NCI-H526 treated with DMSO at 0.1 percent for 48 hours (cell line): ENCODE measurements around the gene SWAP70.

ENCODE experiments used
- DNase-seq: peaks from one replicate; lab custom pipeline; 2025; lab: John Stamatoyannopoulos, UW

Gene SWAP70

GRCh38 chr11:9651899-9652748 is 11.8 kb upstream of the SWAP70 start:
- no peak for DNase-seq

DNA sequence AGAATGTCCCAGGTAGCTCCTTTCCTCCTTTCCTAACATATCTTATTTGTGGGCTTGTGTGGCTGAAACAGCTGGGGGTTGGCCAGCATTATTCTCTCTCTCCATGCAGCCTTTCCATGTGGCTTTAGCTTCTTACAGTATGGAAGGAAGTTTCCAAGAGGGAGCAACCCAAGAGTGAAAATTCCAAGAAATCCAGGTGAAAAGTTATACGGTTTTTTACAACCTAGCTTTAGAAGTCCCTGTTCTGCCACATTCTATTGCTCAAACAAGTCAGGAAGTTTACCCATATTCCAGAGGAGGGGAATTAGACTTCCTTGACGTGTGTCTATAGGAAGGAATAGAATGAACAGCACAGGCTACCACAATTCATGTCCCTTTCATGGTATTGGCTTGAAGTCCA is 10.0 kb upstream of the SWAP70 start:
- DNase-seq, result no peak

DNA sequence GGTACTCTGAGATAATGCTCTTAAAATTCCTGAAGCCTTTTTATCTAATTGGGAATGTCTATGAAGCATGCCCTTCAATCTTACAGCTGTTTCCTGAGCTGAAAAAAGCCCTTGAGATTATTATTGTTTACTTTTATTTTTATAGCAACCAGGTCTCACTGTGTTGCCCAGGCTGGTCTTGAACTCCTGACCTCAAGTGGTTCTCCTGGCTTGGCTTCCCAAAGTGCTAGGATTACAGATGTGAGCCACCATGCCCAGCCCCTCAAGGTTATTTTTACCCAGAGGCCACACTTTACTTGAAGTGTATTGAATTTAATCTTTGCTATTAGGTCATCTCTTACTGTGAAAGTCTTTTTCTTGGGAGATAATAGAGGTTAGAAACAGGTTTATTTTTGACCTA is 7.0 kb upstream of the SWAP70 start:
- no peak for DNase-seq

DNA sequence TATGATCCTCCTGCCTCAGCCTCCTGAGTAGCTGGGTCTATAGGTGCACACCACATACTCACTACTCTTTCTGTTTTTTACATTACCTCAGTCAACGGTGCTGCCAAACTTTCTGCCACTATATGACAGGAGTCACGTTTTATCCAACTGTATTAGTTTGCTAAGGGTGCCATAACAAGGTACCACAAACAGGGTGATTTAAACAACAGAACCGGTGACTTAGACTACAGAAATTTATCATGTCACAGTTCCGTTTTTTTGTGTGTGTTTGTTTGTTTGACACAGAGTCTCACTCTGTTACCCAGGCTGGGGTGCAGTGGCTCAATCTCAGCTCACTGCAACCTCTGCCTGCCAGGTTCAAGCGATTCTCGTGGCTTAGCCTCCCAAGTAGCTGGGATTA is 6.3 kb upstream of the SWAP70 start:
- DNase-seq, result no peak

DNA sequence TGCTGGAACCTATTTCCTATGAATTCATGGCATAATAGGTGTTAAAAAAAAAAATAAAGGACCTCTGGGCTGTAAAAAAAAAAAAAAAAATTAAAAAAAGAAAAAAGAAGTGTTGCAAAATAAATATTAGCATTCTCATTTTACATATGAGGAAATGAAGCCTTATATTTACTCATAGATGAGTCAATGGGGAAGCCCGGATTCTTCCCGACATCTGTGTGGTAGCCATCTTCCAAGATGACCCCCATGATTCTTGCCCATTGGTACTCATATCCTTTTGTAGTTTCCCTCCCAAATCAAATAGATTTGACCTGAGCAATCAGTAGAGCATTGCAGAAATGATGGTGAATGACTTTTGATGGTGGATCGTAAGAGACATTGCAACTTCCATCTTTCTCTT is 3.0 kb upstream of the SWAP70 start:
- no peak for DNase-seq

- DNase-seq, result no peak
Observed at GRCh38 chr11:9662273-9662672, 1.6 kb upstream of the SWAP70 start.

GRCh38 chr11:9664276-9665171 is 647 bp downstream of the SWAP70 start:
- peak; percentile 21 for DNase-seq

DNA sequence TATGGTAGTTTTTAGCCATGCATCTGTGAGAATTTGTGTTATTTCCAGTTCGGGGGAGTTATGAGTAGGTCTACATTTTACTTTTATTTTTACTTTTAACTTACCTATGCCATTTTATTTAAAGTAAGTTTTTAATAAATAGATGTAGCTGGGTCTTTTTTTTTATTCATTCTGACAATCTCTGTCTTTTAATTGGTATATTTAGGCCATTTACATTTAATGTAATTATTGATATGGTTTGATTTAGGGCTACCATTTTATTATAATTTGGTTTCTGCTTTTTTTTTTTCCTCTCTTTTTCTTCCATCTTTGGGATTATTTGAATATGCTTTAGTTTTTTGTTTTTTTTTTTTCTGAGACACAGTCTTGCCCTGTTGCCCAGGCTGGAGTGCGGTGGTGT is 1.9 kb downstream of the SWAP70 start:
- no peak for DNase-seq

GRCh38 chr11:9669954-9670353 is 6.1 kb downstream of the SWAP70 start:
- DNase-seq, result no peak

GRCh38 chr11:9672288-9672916 is 8.5 kb downstream of the SWAP70 start:
- no peak for DNase-seq

GRCh38 chr11:9672918-9673317 is 9.0 kb downstream of the SWAP70 start:
- DNase-seq, result no peak

- DNase-seq, result no peak
Observed at GRCh38 chr11:9675691-9676090, 11.8 kb downstream of the SWAP70 start.

- DNase-seq, result no peak
Observed at GRCh38 chr11:9677951-9678350, 14.1 kb downstream of the SWAP70 start.

GRCh38 chr11:9678576-9678975 is 14.7 kb downstream of the SWAP70 start:
- DNase-seq, result no peak

DNA sequence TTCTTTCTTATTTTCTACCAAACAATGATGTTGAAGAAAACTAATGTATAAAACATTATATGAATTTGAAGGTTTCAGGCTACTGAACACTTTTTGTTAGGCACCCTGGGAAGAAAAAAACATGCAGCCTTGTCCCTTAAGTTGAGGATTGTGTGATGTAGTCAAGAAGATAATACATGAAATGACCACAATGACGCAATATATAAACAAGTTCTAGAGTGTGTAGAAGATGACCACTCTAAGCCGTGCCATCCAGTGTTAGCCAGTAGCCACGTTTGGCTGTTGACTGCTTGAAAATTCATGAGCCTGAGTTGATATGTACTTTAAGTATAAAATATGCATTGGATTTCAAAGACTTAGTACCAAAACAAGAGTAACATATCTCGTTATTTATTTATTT is 16.2 kb downstream of the SWAP70 start:
- no peak for DNase-seq

- no peak for DNase-seq
Observed at GRCh38 chr11:9681583-9682372, 17.9 kb downstream of the SWAP70 start.

DNA sequence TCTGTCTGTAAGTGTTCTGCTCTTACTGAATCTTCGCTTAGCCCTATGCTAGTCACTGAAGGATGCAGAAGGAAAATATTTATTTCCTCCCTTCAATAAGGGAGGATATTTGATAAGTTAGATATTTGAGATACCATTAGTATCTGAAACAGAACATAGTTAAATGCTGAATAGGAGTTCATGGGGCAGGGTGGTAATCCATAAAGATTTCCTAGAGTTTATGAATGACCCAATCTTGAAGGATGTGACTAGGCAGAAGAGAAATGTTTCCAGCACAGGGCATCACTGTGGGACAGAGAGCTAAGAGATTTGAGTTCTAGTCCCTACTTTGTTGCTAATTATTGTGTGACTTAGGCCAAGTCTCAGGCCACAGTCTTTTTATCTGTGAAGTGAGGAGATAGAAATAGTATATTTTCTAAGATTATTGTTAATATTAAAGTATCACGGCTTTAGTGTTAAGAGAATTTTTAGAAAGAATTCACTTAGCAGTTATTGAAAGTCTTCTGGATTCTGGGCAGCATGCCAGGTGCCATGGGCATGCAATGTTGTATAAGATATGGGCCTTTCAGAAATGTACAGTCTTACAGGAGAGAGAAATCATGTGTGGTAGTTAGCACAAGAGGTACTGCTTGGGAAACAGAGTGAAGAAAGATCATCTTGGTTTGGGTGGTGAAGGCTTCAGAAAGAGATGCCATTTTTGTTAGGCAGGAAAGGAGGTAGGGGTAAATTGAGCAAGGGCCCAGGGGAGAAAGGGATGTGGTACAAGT is 24.0 kb downstream of the SWAP70 start:
- DNase-seq, result no peak

DNA sequence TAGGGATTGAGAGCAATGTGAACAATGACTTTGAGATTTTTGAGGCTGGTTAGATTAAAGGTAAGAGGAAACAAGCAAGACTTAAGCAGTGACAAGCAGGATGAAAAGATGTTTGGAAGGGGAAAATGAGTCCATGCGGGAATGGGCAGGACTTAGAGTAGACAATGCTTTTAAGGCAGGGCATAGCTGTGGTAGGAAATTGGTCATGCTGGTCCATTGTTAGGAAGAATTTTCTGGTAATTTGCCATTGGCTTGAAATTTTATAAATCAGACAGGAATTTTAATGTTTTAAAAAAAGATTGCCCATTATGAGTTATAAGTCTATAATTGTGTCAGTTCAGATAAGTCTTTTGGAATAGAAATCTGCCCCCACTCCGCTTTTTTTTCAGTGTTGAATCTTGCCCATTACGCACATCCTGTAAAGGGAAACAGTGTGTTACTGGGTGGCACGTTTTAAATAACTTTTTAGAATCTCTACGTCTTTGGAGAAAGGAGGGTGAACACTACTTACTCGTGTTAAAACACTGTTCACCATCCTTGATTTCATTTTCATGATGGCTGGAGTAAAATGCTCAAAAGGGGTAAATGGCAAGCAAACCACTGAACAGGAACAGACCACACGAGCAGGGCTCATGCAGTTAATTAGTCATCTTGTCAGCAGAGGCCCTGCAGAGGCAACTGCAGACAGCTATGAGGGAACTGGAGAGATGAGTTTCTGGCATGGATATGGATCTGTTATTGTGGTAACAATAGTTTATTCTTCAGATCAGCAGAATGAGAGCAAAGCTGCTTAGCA is 25.0 kb downstream of the SWAP70 start:
- peak; percentile 9 for DNase-seq

DNA sequence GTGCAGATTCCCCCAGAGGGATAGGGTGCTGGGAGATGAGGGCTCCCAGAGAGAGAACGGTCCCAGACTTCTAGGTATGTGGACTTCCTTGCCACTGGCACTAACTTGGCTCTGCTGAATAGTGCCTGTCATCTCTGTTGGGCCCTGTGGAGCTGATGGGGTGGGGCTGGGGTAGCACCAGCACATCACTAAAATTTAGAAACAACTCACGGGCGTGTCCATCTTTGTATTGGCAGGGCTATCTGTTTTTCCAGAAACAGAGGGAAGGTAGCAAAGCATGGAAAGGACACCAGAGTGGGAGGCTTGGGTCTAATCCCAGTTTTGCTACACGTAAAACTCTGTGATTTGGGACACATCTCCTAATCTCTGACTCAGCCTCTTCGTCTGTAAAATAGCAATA is 25.8 kb downstream of the SWAP70 start:
- no peak for DNase-seq

- peak; percentile 29 for DNase-seq
Observed at GRCh38 chr11:9691865-9692264, 28.0 kb downstream of the SWAP70 start.
